HepG2 (cell line): Measurements from ENCODE around the gene PLEKHN1. TPM values are rescaled to one million over a fixed set of nuclear protein-coding genes. Genes with fewer than 3 reads are reported as not detected.

Experiments used
- CHD2 ChIP-seq: IDR thresholded peaks from 2 replicates; pipeline ENCODE4 v1.6.1; 2011; ENCODE audit warnings: low read depth, low read length, improper control_type of control experiment
- CHD4 ChIP-seq: fragments of 200-600 bp; sonication (generic); IDR thresholded peaks from 2 replicates; pipeline ENCODE4 v1.7.0; 2017; ENCODE audit warnings: mild to moderate bottlenecking, low read length, borderline replicate concordance
- GABPB1 ChIP-seq: IDR thresholded peaks from 2 replicates; pipeline ENCODE4 v1.6.1; 2016; ENCODE audit warnings: mild to moderate bottlenecking, missing genetic modification reagents, moderate library complexity, missing compliant biosample characterization
- HDAC6 ChIP-seq: fragments of 200-600 bp; sonication (generic); IDR thresholded peaks from 2 replicates; pipeline ENCODE4 v1.7.0; 2017; ENCODE audit warnings: mild to moderate bottlenecking, antibody characterized with exemption, low read length, low read depth
- HMGXB4 ChIP-seq, 2 experiments: sonication (generic) in 1 of 2; formaldehyde crosslinking in 1 of 2; IDR thresholded peaks; 2 replicates each; pipeline versions ENCODE4 v1.4.0 to v1.6.1; 2018 to 2020; ENCODE audit warnings: missing genetic modification reagents in 2 of 2, borderline replicate concordance in 1 of 2, low read depth in 1 of 2, mild to moderate bottlenecking in 1 of 2, missing biosample characterization in 1 of 2
- SNAPC5 ChIP-seq: sonication (generic); formaldehyde crosslinking; IDR thresholded peaks from 2 replicates; pipeline ENCODE4 v1.8.1; 2023; ENCODE audit warnings: mild to moderate bottlenecking, missing genetic modification reagents, borderline replicate concordance
- ZNF275 ChIP-seq: sonication (generic); formaldehyde crosslinking; IDR thresholded peaks from 2 replicates; pipeline ENCODE4 v1.8.0; 2022; ENCODE audit warnings: missing genetic modification reagents, mild to moderate bottlenecking, inconsistent platforms, borderline replicate concordance
- ZNF318 ChIP-seq: sonication (generic); formaldehyde crosslinking; IDR thresholded peaks from 2 replicates; pipeline ENCODE4 v1.4.0; 2020; ENCODE audit warnings: mild to moderate bottlenecking, missing genetic modification reagents
- ZNF512B ChIP-seq: sonication (generic); formaldehyde crosslinking; IDR thresholded peaks from 2 replicates; pipeline ENCODE4 v1.5.1; 2020; ENCODE audit warnings: missing genetic modification reagents, mild to moderate bottlenecking, borderline replicate concordance
- ZNF709 ChIP-seq: sonication (generic); formaldehyde crosslinking; IDR thresholded peaks from 2 replicates; pipeline ENCODE4 v1.5.0; 2020; ENCODE audit warnings: mild to moderate bottlenecking, missing genetic modification reagents
- ZSCAN21 ChIP-seq: sonication (generic); formaldehyde crosslinking; IDR thresholded peaks from 2 replicates; pipeline ENCODE4 v1.8.0; 2022; ENCODE audit warnings: mild to moderate bottlenecking, missing genetic modification reagents, moderate library complexity, borderline replicate concordance
- ZSCAN29 ChIP-seq: sonication (generic); formaldehyde crosslinking; conservative IDR thresholded peaks from 2 replicates; pipeline ENCODE4 v1.4.0; 2020; ENCODE audit warnings: mild to moderate bottlenecking, missing genetic modification reagents
- polyA plus RNA-seq, 8 experiments: library from polyadenylated mRNA; depleted of rRNA in 3 of 8; stranded (reverse) in 7 of 8; unstranded in 1 of 8; fragments of >200 nt; fragmentation: Illumina TruSeq in 4 of 8; extraction: Trizol in 4 of 8; gene quantifications; 2 replicates each; pipeline versions ENCODE4 v1.2.1 to v1.2.3, GENCODE V29; 2011 to 2016; ENCODE audit warnings: low read depth in 4 of 8, missing spikeins in 1 of 8, mixed read lengths in 1 of 8; ENCODE audit not compliant: insufficient read depth in 1 of 8
- total RNA-seq, 5 experiments: library from RNA; depleted of rRNA; stranded (reverse); fragments of >200 nt; fragmentation: Illumina TruSeq; extraction: Trizol; gene quantifications; 2 replicates each; pipeline ENCODE4 v1.2.3, GENCODE V29; 2016; ENCODE audit warnings: low read depth in 1 of 5

Gene PLEKHN1
- total and polyA plus RNA-seq, 2 of the 13 experiments (the other 11 are each of a cell fraction or from before 2014, with no cell fraction given) = 0.42 to 0.58 TPM

GRCh38 chr1:958823-959730 is 7.2 kb upstream of the PLEKHN1 start, which contains the start of gene NOC2L (continued):
- TF ChIP-seq ZNF318 (CRISPR knock-in tag) = no peak
- no peak for TF ChIP-seq ZNF275 (CRISPR knock-in tag)
- no peak for TF ChIP-seq HDAC6
- TF ChIP-seq ZNF512B (CRISPR knock-in tag) = no peak
- no peak; the same call in 1 of the 2 replicates for TF ChIP-seq ZSCAN21 (CRISPR knock-in tag)
- TF ChIP-seq CHD4 = no peak
- TF ChIP-seq HMGXB4 (CRISPR knock-in tag; IDR thresholded peaks at IDR 0.05; ENCODE audit: borderline replicate concordance in 1 of 2, low read depth in 1 of 2) = peak; percentile 43 to 67; a peak in 3 of 4 replicates
- no peak for TF ChIP-seq SNAPC5 (CRISPR knock-in tag)
- TF ChIP-seq CHD2 = no peak
- TF ChIP-seq GABPB1 (CRISPR knock-in tag) = peak; percentile 96
- TF ChIP-seq ZNF709 (CRISPR knock-in tag) = no peak
- TF ChIP-seq ZSCAN29 (CRISPR knock-in tag) = no peak
